Hepatocyte (in vitro differentiated cells): ENCODE results near the gene TSPO2. TPM values are rescaled to one million over a fixed set of nuclear protein-coding genes. Genes with fewer than 3 reads are reported as not detected.
A peak's percentile ranks its signal among the peaks of the same experiment; 100 is the strongest.

Source experiments
- DNase-seq: peaks from one replicate; pipeline ENCODE4 v3.0.0-alpha.2; 2016; ENCODE audit warnings: low spot score
- H2AFZ ChIP-seq: fragments of 200-600 bp; sonication (generic); 2 replicates; pipeline ENCODE4 v1.6.0; 2016; ENCODE audit warnings: antibody characterized with exemption, mild to moderate bottlenecking
- H3K27ac ChIP-seq: fragments of 200-600 bp; sonication (generic); 2 replicates; pipeline ENCODE4 v1.5.1; 2016; ENCODE audit warnings: mild to moderate bottlenecking
- H3K27me3 ChIP-seq: fragments of 200-600 bp; sonication (generic); 2 replicates; pipeline ENCODE4 v1.6.1; 2016
- H3K36me3 ChIP-seq: fragments of 200-600 bp; sonication (generic); replicated peaks from 2 replicates; pipeline ENCODE4 v1.5.1; 2016; ENCODE audit warnings: low read depth; ENCODE audit not compliant: insufficient read depth
- H3K4me1 ChIP-seq: fragments of 200-600 bp; sonication (generic); 2 replicates; pipeline ENCODE4 v1.5.1; 2016; ENCODE audit warnings: mild to moderate bottlenecking, moderate library complexity; ENCODE audit not compliant: insufficient read depth
- H3K4me2 ChIP-seq: fragments of 200-600 bp; sonication (generic); 2 replicates; pipeline ENCODE4 v1.6.0; 2016
- H3K4me3 ChIP-seq: fragments of 200-600 bp; sonication (generic); 2 replicates; pipeline ENCODE4 v1.5.1; 2016; ENCODE audit warnings: mild to moderate bottlenecking
- H3K79me2 ChIP-seq: fragments of 200-600 bp; sonication (generic); 2 replicates; pipeline ENCODE4 v1.6.0; 2017; ENCODE audit warnings: mild to moderate bottlenecking
- H3K9me2 ChIP-seq: fragments of 200-600 bp; sonication (generic); replicated peaks from 2 replicates; pipeline ENCODE4 v1.6.0; 2017; ENCODE audit warnings: mild to moderate bottlenecking; ENCODE audit not compliant: insufficient read depth
- H3K9me3 ChIP-seq: fragments of 200-600 bp; sonication (generic); 2 replicates; pipeline ENCODE4 v1.5.1; 2016; ENCODE audit warnings: low read depth, mild to moderate bottlenecking
- H4K20me1 ChIP-seq: fragments of 200-600 bp; sonication (generic); 2 replicates; pipeline ENCODE4 v1.6.0; 2016; ENCODE audit warnings: mild to moderate bottlenecking; ENCODE audit not compliant: insufficient read depth, poor library complexity, severe bottlenecking
- EZH2 ChIP-seq: fragments of 200-600 bp; sonication (generic); IDR thresholded peaks from 2 replicates; pipeline ENCODE4 v1.6.1; 2016; ENCODE audit warnings: antibody characterized with exemption, mild to moderate bottlenecking, borderline replicate concordance
- EZH2phosphoT487 ChIP-seq: fragments of 200-600 bp; sonication (generic); IDR thresholded peaks from one replicate; pipeline ENCODE4 v1.6.1; 2018; ENCODE audit warnings: antibody characterized with exemption, mild to moderate bottlenecking, low read depth, moderate library complexity; ENCODE audit not compliant: unreplicated experiment, severe bottlenecking
- WGBS: methylation state at CpG from one replicate; pipeline ENCODE4 v1.1.6; 2016; ENCODE audit warnings: low lambda C conversion rate; ENCODE audit errors: missing lambda C conversion rate; 5-methylcytosine and 5-hydroxymethylcytosine counted together
- polyA plus RNA-seq: library from polyadenylated mRNA; unstranded; fragments of >200 nt; fragmentation: Nextera tagmentation; extraction: Ambion mirVana; gene quantifications from 2 replicates; pipeline ENCODE4 v1.2.1, GENCODE V29; 2016
- total RNA-seq: library from RNA; depleted of rRNA; stranded (reverse); fragments of >200 nt; gene quantifications from 2 replicates; pipeline ENCODE4 v1.2.3, GENCODE V29; 2014
- TF ChIP-seq, protein P1 (sequence below): fragments of 200-600 bp; sonication (generic); IDR thresholded peaks from 2 replicates; pipeline ENCODE4 v1.5.1; 2016; ENCODE audit warnings: antibody characterized with exemption, mild to moderate bottlenecking; ENCODE audit not compliant: poor library complexity

TSPO2 gene
- total and polyA plus RNA-seq, 2 experiments from 2014 or later: 0.27 to 0.36 TPM

DNA sequence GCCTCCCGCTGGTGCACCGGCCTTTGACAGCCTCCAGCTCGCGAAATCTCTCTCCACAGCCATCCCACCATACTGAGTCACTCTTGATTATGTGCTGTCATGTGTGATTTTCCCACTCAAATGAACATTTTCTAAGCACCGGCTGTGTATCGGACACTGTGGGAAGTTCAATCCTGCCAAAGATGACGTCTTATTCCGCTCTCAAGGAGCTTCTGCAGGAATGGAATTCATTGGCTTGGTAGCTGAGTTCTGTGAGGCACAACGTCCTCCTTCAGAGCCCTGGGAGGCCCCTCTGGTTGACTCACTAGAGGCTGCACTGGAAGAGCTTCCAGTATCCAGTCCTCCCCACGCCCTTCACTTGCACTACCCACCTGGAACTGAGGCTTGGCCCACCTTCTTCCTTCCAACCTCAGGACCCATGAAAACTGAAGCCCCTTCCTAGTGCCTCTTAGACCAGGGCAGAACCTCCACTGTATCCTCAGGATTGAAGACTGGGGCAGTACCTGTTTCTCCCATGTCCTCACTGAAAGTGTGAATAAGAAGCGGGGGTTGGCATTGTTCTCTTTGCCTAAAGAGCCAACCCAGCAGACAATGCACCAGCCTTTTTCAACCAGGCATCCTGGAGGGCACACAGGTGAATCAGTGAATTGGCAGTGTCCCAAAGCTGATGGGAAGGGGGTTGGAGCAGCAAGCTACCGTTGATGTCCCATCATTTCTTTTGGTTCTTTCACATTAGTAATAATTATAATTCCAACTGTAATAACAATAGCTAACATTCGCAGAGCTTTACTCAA, 5.0 kb upstream of the TSPO2 start:
- no peak for TF ChIP-seq EZH2phosphoT487
- TF ChIP-seq, protein P1, sequence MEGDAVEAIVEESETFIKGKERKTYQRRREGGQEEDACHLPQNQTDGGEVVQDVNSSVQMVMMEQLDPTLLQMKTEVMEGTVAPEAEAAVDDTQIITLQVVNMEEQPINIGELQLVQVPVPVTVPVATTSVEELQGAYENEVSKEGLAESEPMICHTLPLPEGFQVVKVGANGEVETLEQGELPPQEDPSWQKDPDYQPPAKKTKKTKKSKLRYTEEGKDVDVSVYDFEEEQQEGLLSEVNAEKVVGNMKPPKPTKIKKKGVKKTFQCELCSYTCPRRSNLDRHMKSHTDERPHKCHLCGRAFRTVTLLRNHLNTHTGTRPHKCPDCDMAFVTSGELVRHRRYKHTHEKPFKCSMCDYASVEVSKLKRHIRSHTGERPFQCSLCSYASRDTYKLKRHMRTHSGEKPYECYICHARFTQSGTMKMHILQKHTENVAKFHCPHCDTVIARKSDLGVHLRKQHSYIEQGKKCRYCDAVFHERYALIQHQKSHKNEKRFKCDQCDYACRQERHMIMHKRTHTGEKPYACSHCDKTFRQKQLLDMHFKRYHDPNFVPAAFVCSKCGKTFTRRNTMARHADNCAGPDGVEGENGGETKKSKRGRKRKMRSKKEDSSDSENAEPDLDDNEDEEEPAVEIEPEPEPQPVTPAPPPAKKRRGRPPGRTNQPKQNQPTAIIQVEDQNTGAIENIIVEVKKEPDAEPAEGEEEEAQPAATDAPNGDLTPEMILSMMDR: no peak
- no peak for TF ChIP-seq EZH2

DNA sequence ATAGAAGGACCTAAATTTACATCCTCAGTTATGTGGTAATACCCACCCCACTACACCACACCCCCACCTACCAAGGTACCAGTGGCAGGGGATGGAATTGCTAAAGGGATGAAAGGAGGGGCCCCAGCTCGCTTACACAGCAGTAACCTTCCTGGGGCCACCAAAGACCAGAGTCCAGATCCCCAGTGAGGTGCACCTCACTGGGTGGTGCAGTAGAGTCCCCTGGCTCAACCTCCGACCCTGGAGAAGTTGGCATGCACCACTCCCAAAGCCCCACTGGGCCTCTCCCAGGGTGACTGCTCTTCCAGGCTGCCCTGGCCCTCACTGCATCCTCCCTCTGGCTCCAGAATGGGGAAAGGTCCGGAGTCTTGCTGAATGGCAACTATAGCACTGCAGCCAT, 4.1 kb upstream of the TSPO2 start:
- Histone ChIP-seq H3K27ac (peak overlapping the region; percentile 95), H4K20me1 (no peaks in the 10 kb centered on the region), H3K9me3 (no peaks in the 10 kb centered on the region), H3K79me2 (peaks cover 36% of the 10 kb centered on the region), H3K4me3 (no peak overlapping the region), H3K27me3 (no peaks in the 10 kb centered on the region), H3K9me2 (no peaks in the 10 kb centered on the region), H3K36me3 (no peaks in the 10 kb centered on the region), H2AFZ (no peak overlapping the region), H3K4me2 (peak overlapping the region; percentile 63), H3K4me1 (peaks cover 37% of the 10 kb centered on the region)
- 82% methylated on average over 3 of the region's 3 CpGs for WGBS
- DNase-seq: no peak
- TF ChIP-seq, protein P1: no peak
- TF ChIP-seq EZH2phosphoT487 (no peak), EZH2 (no peak)

More for the DNA sequence above, 5.0 kb upstream of the TSPO2 start:
- Histone ChIP-seq H4K20me1 (no peaks in the 10 kb centered on the region), H3K27ac (peak overlapping the region; percentile 44), H3K27me3 (no peaks in the 10 kb centered on the region), H3K4me2 (peak overlapping the region; percentile 63), H3K9me2 (no peaks in the 10 kb centered on the region), H3K36me3 (no peaks in the 10 kb centered on the region), H3K79me2 (peaks cover 36% of the 10 kb centered on the region), H2AFZ (no peak overlapping the region), H3K4me3 (no peak overlapping the region), H3K4me1 (peaks cover 37% of the 10 kb centered on the region), H3K9me3 (no peaks in the 10 kb centered on the region)
- WGBS: 83% methylated on average over 13 of the region's 13 CpGs
- no peak for DNase-seq

GRCh38 chr6:41039060-41039998, 2.9 kb upstream of the TSPO2 start, which contains the start of gene UNC5CL:
Gene UNC5CL, minus strand, starts transcription at chr6:41039221. Its CDS starts 4,147 bp downstream, at chr6:41035074.
- H3K4me3 ChIP-seq: no peak within 1 kb of the TSS
- H3K27ac ChIP-seq: peak within 1 kb of the TSS; percentile 95
- DNase-seq: peak; percentile 83
- H3K36me3 ChIP-seq: no peaks in the 10 kb centered on the region
- H2AFZ ChIP-seq: no peak within 1 kb of the TSS
- no peaks in the 10 kb centered on the region for H3K27me3 ChIP-seq
- H3K9me3 ChIP-seq: no peaks in the 10 kb centered on the region
- no peaks in the 10 kb centered on the region for H4K20me1 ChIP-seq
- H3K4me2 ChIP-seq: peak within 1 kb of the TSS; percentile 63
- TF ChIP-seq, protein P1: peak; percentile 66
- no peak for TF ChIP-seq EZH2phosphoT487
- 76% methylated on average over 10 of the region's 10 CpGs for WGBS
- H3K79me2 ChIP-seq: peaks cover 35% of the 10 kb centered on the region
- no peaks in the 10 kb centered on the region for H3K9me2 ChIP-seq
- H3K4me1 ChIP-seq: peaks cover 37% of the 10 kb centered on the region
